CD14-positive monocyte (primary cell): ENCODE measurements around the gene SAMSN1. TPM values are rescaled to one million over a fixed set of nuclear protein-coding genes. Genes with fewer than 3 reads are reported as not detected.

Experiments
- DNase-seq, 3 donors: peaks; one replicate each; pipeline ENCODE4 v3.0.0-alpha.2; 2011 to 2022
- H2AFZ ChIP-seq: 2 replicates; pipeline ENCODE4 v1.6.0; 2012; ENCODE audit warnings: mild to moderate bottlenecking, low read depth, low read length, inconsistent platforms; ENCODE audit not compliant: insufficient read depth, poor library complexity, severe bottlenecking
- H3K27ac ChIP-seq, 2 donors: 1 replicate in 1 of 2; 2 replicates in 1 of 2; pipeline ENCODE4 v1.5.1; 2012 to 2013; ENCODE audit warnings: low read length in 2 of 2, control low read depth in 1 of 2, inconsistent platforms in 1 of 2, low read depth in 1 of 2, mild to moderate bottlenecking in 1 of 2
- H3K27me3 ChIP-seq, 2 donors: one replicate each; pipeline versions ENCODE4 v1.6.0 to v1.6.1; 2011 to 2013; ENCODE audit warnings: low read length in 2 of 2; ENCODE audit not compliant: control insufficient read depth in 2 of 2, insufficient read depth in 2 of 2
- H3K36me3 ChIP-seq, 2 donors: replicated peaks in 1 of 2; 1 replicate in 1 of 2; 2 replicates in 1 of 2; pipeline versions ENCODE4 v1.5.1 to v1.6.1; 2012 to 2013; ENCODE audit warnings: low read length in 2 of 2, control low read depth in 1 of 2, inconsistent platforms in 1 of 2, mild to moderate bottlenecking in 1 of 2; ENCODE audit not compliant: insufficient read depth in 2 of 2, control insufficient read depth in 1 of 2
- H3K4me1 ChIP-seq, 2 donors: 1 replicate in 1 of 2; 2 replicates in 1 of 2; pipeline versions ENCODE4 v1.5.1 to v1.6.1; 2012 to 2013; ENCODE audit warnings: low read length in 2 of 2, control low read depth in 1 of 2, inconsistent platforms in 1 of 2, mild to moderate bottlenecking in 1 of 2, moderate library complexity in 1 of 2; ENCODE audit not compliant: insufficient read depth in 2 of 2, control insufficient read depth in 1 of 2
- H3K4me2 ChIP-seq: replicated peaks from 2 replicates; pipeline ENCODE3; 2012; ENCODE audit warnings: low read length, moderate library complexity, mild to moderate bottlenecking; ENCODE audit not compliant: poor library complexity, severe bottlenecking; ENCODE audit errors: extremely low read depth
- H3K4me3 ChIP-seq, 3 experiments: fragments of 200-600 bp in 1 of 3; sonication (generic) in 1 of 3; replicated peaks in 1 of 3; 1 replicate in 2 of 3; 2 replicates in 1 of 3; pipeline ENCODE4 v1.5.1; 2011 to 2013; ENCODE audit warnings: low read length in 3 of 3, mild to moderate bottlenecking in 3 of 3, control low read depth in 2 of 3, low read depth in 2 of 3, inconsistent platforms in 1 of 3, moderate library complexity in 1 of 3
- H3K79me2 ChIP-seq: 2 replicates; pipeline ENCODE4 v1.6.0; 2012; ENCODE audit warnings: mild to moderate bottlenecking, control low read depth, inconsistent platforms, low read length, moderate library complexity; ENCODE audit not compliant: insufficient read depth
- H3K9ac ChIP-seq: 2 replicates; pipeline ENCODE4 v1.6.0; 2017; ENCODE audit warnings: low read length, mild to moderate bottlenecking; ENCODE audit not compliant: insufficient read depth, poor library complexity, severe bottlenecking
- H3K9me3 ChIP-seq, 2 donors: replicated peaks in 1 of 2; 1 replicate in 1 of 2; 2 replicates in 1 of 2; pipeline versions ENCODE4 v1.5.1 to v1.6.1; 2012 to 2013; ENCODE audit warnings: low read length in 2 of 2, control low read depth in 1 of 2; ENCODE audit not compliant: control insufficient read depth in 1 of 2, insufficient read depth in 1 of 2
- H4K20me1 ChIP-seq: 2 replicates; pipeline ENCODE4 v1.6.0; 2012; ENCODE audit warnings: mild to moderate bottlenecking, low read length, control low read depth, moderate library complexity; ENCODE audit not compliant: insufficient read depth
- H3K27ac Mint-ChIP-seq, 7 donors: one replicate each; pipeline ENCODE4 v1.8.0; 2020; ENCODE audit warnings: mild to moderate bottlenecking in 7 of 7, mixed read lengths in 7 of 7, moderate library complexity in 6 of 7, inconsistent platforms in 2 of 7
- H3K27me3 Mint-ChIP-seq, 3 donors: one replicate each; pipeline ENCODE4 v1.8.0; 2021 to 2022; ENCODE audit warnings: low read depth in 3 of 3, mild to moderate bottlenecking in 3 of 3, mixed read lengths in 3 of 3, moderate library complexity in 3 of 3, inconsistent platforms in 1 of 3
- H3K36me3 Mint-ChIP-seq, 2 donors: one replicate each; pipeline ENCODE4 v1.8.0; 2020; ENCODE audit warnings: mixed read lengths in 2 of 2, inconsistent platforms in 1 of 2, mild to moderate bottlenecking in 1 of 2
- H3K4me1 Mint-ChIP-seq: one replicate; pipeline ENCODE4 v1.8.0; 2020; ENCODE audit warnings: mild to moderate bottlenecking, mixed read lengths
- H3K4me3 Mint-ChIP-seq, 2 donors: one replicate each; pipeline ENCODE4 v1.8.0; 2020; ENCODE audit warnings: mild to moderate bottlenecking in 2 of 2, mixed read lengths in 2 of 2, moderate library complexity in 1 of 2
- H3K9me3 Mint-ChIP-seq, 7 donors: one replicate each; pipeline ENCODE4 v1.8.0; 2020 to 2022; ENCODE audit warnings: mixed read lengths in 7 of 7, mild to moderate bottlenecking in 6 of 7, moderate library complexity in 6 of 7, inconsistent platforms in 2 of 7
- WGBS: methylation state at CpG from one replicate; pipeline ENCODE4 v1.1.5; 2013; ENCODE audit warnings: missing lambda C conversion rate; ENCODE audit not compliant: insufficient coverage; 5-methylcytosine and 5-hydroxymethylcytosine counted together
- intact Hi-C, 2 donors: fragments of 100-400 bp; cut with micrococcal nuclease; formaldehyde crosslinking; loops; one replicate each; pipeline versions ENCODE4 v1.15.0 to v1.15.1; 2023
- polyA plus RNA-seq, 3 donors: library from polyadenylated mRNA; depleted of rRNA in 1 of 3; unstranded in 2 of 3; stranded (reverse) in 1 of 3; fragments of 300-500 nt in 2 of 3; fragments of >200 nt in 1 of 3; fragmentation: Illumina TruSeq in 2 of 3; gene quantifications; 1 replicate in 2 of 3; 2 replicates in 1 of 3; pipeline ENCODE4 v1.2.3, GENCODE V29; 2012 to 2021
- TF ChIP-seq, protein P1 (sequence below): fragments of 200-600 bp; IDR thresholded peaks from one replicate; pipeline ENCODE4 v1.8.0; 2022; ENCODE audit warnings: antibody characterized with exemption, mild to moderate bottlenecking

Gene SAMSN1
- polyA plus RNA-seq, 3 donors, result 20.9 to 38.6 (median 31.0) TPM

DNA sequence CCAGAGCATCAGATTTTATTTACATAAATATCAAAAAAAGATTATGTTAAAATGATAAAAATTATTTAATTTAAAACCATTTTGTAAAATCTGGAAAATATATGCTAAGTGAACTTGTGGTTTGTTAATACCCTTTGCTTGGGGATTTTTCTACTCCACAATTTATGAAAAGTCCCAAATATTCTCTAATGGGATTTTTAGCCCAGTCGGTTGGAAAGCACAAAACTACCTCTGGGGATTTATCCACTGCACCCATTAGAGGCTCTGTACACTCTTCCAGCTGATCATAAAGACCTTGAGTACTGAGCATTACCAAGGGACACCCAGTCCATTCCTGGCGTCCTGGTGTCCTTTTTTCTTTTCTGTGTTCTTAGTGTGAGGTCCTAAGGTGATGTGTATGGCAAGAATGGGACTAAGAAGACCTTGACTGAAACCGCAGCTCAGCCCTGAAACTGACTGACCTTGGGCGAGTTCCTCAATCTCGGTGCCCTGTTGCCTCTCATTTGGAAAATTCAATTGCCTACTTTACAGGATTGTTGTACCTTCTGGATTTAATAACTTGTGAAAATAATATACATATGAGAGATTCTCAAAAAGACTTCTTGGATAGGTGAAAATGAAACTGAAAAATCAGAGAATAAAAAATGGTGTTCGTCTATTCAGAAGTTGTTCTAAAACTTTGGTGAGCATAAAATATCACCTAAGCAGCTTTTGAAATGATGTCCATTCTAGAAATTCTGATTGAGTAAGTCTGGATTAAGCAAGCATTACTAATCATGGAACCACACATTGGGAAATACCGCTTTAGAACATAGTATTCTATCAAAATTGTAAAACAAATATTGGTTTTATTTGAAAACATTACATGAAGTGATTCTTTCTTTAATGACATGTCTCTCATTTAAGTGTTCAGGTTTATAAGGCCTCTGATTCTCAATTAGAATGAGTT lies 21.5 kb upstream of the SAMSN1 start:
- TF ChIP-seq, protein P1, sequence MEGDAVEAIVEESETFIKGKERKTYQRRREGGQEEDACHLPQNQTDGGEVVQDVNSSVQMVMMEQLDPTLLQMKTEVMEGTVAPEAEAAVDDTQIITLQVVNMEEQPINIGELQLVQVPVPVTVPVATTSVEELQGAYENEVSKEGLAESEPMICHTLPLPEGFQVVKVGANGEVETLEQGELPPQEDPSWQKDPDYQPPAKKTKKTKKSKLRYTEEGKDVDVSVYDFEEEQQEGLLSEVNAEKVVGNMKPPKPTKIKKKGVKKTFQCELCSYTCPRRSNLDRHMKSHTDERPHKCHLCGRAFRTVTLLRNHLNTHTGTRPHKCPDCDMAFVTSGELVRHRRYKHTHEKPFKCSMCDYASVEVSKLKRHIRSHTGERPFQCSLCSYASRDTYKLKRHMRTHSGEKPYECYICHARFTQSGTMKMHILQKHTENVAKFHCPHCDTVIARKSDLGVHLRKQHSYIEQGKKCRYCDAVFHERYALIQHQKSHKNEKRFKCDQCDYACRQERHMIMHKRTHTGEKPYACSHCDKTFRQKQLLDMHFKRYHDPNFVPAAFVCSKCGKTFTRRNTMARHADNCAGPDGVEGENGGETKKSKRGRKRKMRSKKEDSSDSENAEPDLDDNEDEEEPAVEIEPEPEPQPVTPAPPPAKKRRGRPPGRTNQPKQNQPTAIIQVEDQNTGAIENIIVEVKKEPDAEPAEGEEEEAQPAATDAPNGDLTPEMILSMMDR, result no peak
- H3K36me3 ChIP-seq, result no peaks in the 10 kb centered on the region
- 92% methylated on average over 2 of the region's 7 CpGs for WGBS
- peaks cover 37% of the 10 kb centered on the region for H3K4me1 Mint-ChIP-seq
- H3K4me1 ChIP-seq, result peaks cover 37 to 45% of the 10 kb centered on the region in 2 donors
- peak overlapping the region in 2 of 3 experiments; percentile 17 to 52 for H3K4me3 ChIP-seq
- no peaks in the 10 kb centered on the region for H3K27me3 ChIP-seq
- peak overlapping the region; percentile 91 to 98 (median 96) for H3K27ac Mint-ChIP-seq
- intact Hi-C loops, result no loop called here
- H3K9ac ChIP-seq, result no peak overlapping the region
- no peak overlapping the region for H2AFZ ChIP-seq
- DNase-seq, result peak; percentile 64 to 83 (median 82)
- H3K27ac ChIP-seq, result peak overlapping the region; percentile 69 to 80
- peaks cover 0 to 3% (median 0%) of the 10 kb centered on the region in 3 donors for H3K27me3 Mint-ChIP-seq
- peak overlapping the region; percentile 61 for H3K4me2 ChIP-seq
- no peaks in the 10 kb centered on the region for H3K9me3 ChIP-seq
- peak overlapping the region; percentile 62 to 78 for H3K4me3 Mint-ChIP-seq
- peaks cover 0 to 3% (median 0%) of the 10 kb centered on the region in 7 donors for H3K9me3 Mint-ChIP-seq
- no peaks in the 10 kb centered on the region for H4K20me1 ChIP-seq
- H3K36me3 Mint-ChIP-seq, result no peaks in the 10 kb centered on the region
- H3K79me2 ChIP-seq, result no peaks in the 10 kb centered on the region

DNA sequence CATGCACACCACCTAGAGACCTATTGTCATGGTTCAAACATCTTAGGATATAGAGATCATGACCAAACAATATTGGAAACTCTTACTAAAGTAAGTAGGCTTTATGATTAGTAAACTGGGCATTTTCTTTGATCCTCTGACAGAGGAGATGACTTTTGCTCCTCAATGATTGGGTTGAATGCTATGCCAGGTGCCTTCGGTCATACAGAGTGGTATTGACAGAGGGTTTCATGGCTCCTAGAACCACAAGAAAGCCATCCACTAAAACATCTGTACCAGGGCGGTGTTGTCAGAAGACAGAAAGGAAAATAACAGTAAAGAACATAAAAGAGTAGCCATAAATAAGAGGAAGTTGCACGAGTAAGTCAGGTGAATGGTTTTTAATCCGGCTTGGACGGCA lies 20.8 kb upstream of the SAMSN1 start:
- TF ChIP-seq, protein P1, result no peak
- Mint-ChIP-seq H3K36me3 (no peaks in the 10 kb centered on the region), H3K9me3 (peaks cover 0 to 3% (median 0%) of the 10 kb centered on the region in 7 donors), H3K4me3 (no peak overlapping the region), H3K27ac (peak overlapping the region; percentile 82 to 93 (median 88)), H3K4me1 (peaks cover 35% of the 10 kb centered on the region), H3K27me3 (peaks cover 0 to 3% (median 0%) of the 10 kb centered on the region in 3 donors)
- H3K4me1 ChIP-seq, result peaks cover 37 to 45% of the 10 kb centered on the region in 2 donors
- H3K4me3 ChIP-seq, result no peak overlapping the region
- no peaks in the 10 kb centered on the region for H3K9me3 ChIP-seq
- intact Hi-C loops, result no loop called here
- DNase-seq, result no peak
- no CpG with 5 or more reads among the region's 5 CpGs for WGBS
- no peaks in the 10 kb centered on the region for H3K27me3 ChIP-seq
- no peaks in the 10 kb centered on the region for H4K20me1 ChIP-seq
- H3K36me3 ChIP-seq, result no peaks in the 10 kb centered on the region
- H3K9ac ChIP-seq, result no peak overlapping the region
- H3K27ac ChIP-seq, result peak overlapping the region in 1 of 2 donors; percentile 50
- no peak overlapping the region for H3K4me2 ChIP-seq
- H2AFZ ChIP-seq, result no peak overlapping the region
- H3K79me2 ChIP-seq, result no peaks in the 10 kb centered on the region
